ENCODE results near the gene CERCAM.

DNA sequence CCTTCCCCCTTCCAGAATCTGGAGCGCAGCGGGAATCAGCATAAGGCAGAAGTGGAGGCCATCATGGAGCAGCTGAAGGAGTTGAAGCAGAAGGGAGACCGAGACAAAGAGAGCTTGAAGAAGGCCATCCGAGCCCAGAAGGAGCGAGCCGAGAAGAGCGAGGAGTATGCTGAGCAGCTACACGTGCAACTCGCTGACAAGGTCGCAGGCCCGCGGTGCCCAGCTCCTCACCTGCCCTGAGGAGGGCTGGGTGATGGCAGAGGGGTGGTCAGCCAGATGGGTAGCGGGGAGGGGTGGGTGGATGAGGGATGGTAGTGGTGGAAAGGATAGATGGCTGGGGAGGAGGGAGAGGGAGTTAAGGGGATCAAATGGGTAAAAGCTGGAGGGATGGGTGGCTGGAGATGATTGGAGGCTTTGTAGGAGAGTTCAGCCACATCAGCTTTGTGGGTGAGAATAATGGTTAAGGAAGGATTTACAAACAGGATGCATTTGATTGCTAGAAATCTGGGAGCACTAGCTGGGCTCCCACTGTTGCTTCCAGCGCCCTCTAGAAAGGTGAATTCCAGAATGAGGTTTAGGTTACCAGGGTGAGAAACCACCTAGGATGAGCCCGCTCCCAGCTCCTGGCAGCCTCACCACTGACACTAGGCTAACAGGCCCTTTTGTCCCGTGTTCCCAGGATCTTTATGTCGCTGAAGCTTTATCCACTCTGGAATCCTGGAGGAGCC lies 64.2 kb downstream of the CERCAM start:
- TF ChIP-seq EZH2phosphoT487 (IDR thresholded peaks at IDR 0.05; ENCODE audit: insufficient read depth, low read depth), result no peak
- no peak for TF ChIP-seq EZH2 (IDR thresholded peaks at IDR 0.05; ENCODE audit: insufficient read depth, poor library complexity, severe bottlenecking)
